Amygdala (tissue), 56 donors: Measurements from ENCODE around the gene IRF2BP2.

Source experiments
- DNase-seq, 56 donors: peaks; one replicate each; lab custom pipeline; 2025; lab: John Stamatoyannopoulos, UW

Gene IRF2BP2

DNA sequence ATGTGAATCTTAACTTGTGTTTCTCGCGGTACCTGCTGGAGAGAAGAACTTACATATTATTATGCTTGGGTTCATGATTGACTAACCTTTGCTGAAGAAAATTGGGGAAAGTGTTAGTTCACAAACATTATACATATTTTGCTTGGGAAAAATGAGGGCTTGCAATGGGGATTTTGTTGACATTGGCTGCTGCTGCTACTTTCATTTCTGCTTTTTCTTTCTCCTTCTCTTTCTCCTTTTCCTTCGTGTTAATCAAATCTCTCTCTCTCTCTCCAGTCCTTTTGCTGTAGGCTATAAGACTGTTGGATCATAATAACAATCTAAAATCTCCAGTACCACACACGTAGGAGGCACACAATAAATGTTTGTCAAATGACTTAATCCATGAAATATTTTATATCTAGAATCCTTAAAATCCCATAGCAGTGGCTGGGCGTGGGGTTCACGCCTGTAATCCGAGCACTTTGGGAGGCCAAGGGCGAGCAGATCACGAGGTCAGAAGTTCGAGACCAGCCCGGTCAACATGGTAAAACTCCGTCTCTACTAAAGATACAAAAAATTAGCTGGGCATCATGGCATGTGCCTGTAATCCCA lies 23.0 kb downstream of the IRF2BP2 start:
- no peak for DNase-seq

DNA sequence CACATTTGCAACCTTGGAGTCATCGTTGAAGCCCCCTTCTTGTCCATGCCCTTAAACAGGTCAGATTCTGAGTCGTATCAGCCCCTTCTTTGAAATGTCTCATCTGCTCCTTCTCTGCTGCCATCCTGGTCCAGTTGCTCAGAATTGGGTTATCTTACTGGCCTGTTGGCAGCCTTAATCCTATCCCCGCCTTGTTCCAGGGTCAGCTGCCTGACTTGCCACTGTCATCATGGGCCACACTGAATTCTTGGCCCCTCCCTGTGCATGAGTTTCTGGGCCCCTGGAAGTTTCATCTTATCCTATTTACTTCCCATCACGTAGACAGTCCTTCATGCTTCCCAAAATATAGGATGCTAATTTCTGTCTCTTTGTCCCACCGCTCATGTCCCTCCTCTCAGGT lies 23.7 kb downstream of the IRF2BP2 start:
- no peak for DNase-seq

DNA sequence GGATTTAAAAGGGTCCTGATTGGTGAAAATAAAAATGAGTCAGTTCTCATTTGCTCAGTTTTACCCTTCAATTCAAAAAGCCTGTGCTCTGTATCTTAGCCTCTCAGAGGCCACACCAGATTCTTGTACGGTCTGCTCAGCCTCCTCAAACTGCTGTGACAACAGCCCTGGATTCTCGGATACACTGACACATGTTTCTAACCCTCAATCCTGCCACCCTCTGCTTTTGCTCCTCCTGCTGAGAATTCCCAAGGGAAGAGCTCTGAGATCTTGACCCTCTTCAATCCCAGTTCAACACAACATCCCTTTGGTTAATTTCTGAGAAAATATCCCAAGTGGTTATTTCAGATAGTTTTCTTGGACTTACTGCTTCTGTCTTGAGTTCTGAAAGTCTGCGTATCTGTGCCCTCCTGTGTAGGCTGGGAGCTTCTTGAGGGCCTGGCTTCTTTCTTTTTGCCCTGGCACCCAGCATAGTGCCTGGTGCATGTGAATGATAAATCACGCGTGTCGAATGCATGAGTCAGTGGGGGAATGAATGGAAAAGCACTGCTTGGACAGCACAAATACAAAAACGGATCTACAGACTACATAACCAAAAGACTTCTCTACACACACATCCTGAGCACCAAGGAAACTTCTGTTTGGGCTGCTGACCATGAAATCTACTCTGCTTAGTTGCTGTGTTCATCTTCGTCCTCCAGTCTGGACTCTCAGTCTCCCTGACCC lies 24.5 kb downstream of the IRF2BP2 start:
- no peak for DNase-seq

DNA sequence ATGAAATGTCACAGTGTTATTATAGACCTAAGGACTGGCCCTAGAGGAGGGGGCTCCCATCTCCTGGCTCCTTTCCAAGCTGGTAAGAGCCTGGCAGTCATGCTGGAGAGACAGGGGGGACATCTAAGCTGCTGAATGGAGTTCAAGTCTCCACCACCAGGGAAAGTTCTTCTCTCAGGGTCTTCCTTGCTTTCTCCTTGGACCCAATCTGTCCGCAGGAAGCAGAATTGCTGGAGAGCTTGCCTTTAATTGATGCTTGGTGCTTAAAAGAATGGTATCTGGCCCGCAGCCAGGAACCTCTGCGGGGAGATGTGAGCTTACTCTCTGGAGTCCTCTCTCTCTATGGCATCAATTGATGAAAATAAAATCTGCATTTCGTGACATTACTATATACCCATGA lies 25.1 kb downstream of the IRF2BP2 start:
- DNase-seq, result peak in 8 of 56 donors; percentile 19 to 67 (median 28)

DNA sequence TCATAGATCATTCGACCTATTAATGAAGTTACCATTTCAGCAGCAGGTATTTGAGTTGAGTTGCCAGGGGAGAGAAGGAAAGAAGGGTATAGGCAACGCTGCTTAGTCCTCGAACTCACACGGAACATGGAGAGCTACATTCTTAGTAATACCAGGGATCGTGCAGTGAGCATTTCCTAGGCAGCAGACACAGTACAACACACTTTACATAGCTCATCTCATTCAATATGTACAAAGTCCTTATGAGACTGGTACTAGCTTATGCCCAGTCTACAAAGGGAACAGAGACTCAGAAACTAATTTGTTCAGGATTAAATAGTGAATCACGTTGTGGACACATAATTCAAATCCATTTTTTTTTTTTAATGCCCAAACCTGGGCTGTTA lies 25.6 kb downstream of the IRF2BP2 start:
- DNase-seq, result no peak

DNA sequence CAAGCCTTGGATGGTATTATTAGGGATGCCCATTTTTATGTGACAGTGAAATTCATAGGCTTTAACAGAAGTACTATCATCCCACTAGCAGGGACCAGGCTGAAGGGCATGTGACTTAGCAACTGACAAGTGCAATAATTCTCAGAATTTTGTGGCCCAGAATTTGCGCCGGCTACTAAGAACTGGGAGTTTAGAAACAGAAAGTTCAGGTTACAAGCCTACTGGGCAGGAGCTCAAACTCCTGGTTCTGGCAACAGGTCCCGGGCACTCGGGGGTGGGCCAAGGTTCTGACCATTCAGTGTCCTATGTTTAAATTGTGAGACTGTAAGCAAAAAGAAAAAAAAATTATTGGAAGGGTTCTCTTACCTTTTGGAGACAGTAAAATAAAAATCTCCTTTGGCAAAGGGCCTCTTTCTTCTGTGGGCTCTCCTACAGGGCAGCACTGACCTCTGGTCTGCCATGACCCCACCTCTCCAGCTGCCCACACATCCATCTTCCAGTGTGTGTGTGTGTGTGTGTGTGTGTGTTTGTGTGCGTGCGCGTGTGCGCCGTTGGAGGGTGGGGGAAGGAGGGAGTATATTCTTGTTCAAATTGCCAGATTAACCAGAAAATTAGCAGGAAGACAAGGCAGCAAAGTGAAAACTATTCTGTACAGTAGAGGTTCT lies 26.1 kb downstream of the IRF2BP2 start:
- DNase-seq, result peak in 15 of 56 donors; percentile 13 to 67 (median 33)

DNA sequence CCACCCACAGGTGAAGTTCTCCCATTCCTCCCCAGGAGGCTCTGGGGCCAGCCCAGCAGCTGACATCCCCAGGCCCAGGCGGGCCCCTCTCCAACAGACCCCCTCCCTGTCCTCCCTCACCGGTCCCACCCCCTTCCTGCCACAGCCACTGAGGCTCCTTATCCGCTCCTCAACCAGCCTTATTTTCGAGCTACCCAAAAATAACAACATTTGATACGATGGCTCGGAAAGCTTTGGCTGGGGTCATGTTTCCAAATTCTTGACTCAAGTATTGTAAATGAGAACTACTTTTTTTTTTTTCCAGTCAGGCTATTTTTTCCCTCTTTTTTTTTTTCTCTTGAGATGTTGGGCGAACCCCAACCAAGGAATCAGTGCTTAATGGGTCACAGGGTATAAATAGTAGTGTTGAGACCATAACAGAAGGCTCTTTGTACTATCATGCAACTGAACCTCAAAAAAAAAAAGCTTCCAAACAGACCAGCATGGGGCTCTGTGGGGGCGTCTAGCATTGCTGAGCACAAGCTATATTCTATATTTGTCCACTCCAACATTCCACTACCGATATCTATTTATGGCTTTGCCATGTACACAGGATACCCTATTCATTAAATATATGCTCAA lies 27.2 kb downstream of the IRF2BP2 start:
- peak in 2 of 56 donors; percentile 14 to 35 for DNase-seq

DNA sequence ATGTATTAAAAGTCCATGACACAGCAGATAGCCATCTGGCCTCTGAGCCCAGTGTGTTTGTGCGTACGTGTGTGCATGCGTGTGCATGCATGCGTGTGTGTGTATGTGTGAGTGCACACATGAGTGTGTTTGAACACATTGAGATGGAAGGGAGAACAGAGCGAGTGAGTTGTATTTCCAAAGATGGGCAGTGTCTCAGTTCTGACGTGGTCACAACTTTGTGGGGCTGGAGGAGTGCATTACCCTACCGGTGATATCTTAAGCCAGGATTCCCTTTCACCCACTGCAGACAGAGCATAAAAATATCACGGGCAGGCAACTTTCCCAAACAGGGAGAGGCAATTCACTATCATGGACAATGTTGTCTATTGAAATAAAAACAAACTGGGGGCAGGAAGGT lies 27.8 kb downstream of the IRF2BP2 start:
- DNase-seq, result no peak

DNA sequence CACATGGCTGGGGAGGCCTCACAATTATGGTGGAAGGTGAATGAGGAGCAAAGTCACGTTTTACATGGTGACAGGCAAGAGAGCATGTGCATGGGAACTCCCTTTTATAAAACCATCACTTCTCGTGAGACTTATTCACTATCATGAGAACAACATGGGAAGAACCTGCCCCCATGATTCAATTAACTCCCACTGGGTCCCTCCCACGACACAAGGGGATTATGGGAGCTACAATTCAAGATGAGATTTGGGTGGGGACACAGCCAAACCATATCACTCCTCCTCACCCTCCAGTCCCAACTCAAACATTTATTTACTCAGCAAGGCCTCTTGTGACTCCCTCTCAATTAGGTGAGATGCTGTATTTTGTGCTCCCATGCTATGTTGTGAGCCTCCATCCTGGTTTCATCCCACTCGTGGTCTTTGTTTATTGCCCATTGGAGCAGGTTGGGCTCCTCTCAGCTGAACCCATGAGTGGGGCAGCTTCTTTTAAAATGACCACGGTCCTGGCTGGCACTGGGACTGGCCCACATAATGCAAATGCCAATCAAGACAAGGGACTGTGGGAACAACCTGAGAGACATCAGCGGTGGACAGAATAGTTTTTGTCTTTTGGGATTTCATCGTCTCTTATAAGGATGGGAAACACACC lies 28.8 kb downstream of the IRF2BP2 start:
- DNase-seq, result no peak

DNA sequence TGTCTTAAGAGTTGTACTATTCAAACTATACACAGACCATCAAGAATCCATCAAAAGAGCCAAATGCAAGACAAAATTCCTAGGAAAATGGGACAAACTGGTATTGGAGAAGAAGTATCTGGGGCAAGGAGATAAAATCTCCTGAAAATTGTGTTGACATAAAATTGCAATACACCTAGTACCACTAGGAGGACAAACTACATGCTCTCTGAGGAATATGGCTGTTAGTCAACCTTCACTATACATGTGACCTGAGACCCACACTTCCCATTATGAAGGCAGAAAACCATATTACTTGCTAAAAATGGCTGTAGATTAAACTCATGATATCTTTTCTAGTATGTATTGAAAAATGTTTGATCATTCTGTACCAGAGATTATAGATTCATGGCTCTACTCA lies 30.0 kb downstream of the IRF2BP2 start:
- DNase-seq, result no peak

DNA sequence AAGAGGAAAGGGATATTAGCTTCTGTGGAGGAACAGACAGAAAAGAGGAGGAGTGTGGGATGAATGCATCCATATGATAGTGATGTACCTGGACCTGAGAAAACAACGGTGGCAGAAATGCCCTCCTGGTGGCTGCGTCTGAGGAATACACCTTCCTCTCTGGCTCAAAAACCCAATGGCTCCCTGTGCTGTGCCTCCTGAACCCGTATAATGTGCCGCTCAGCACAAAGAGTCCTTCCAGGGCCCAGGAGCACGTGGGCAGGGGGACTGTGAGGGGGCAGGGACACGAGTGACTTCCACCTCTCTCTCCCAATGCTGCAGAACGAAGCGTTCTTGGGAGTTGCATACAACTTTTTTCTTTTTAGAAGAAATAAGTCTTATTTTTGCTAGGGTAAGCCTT lies 31.2 kb downstream of the IRF2BP2 start:
- DNase-seq, result no peak

DNA sequence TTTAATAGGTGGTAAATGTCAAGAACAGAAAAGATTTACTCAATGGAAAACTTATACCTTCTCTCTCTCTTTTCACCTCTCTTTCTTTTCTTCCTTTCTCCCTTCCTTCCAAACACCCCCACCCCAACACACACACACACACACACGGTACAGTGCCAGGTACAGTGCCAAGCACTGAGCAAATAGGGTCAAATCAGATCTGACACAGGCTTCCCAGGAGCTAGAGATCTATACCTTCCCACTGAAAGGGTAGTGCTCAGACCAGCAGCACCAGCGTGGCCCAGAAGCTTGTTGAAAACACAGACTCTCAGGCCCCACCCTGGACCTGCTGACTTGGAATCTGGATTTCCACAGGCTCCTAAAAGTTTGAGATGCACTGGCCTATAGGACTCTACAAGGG lies 31.9 kb downstream of the IRF2BP2 start:
- DNase-seq, result no peak

DNA sequence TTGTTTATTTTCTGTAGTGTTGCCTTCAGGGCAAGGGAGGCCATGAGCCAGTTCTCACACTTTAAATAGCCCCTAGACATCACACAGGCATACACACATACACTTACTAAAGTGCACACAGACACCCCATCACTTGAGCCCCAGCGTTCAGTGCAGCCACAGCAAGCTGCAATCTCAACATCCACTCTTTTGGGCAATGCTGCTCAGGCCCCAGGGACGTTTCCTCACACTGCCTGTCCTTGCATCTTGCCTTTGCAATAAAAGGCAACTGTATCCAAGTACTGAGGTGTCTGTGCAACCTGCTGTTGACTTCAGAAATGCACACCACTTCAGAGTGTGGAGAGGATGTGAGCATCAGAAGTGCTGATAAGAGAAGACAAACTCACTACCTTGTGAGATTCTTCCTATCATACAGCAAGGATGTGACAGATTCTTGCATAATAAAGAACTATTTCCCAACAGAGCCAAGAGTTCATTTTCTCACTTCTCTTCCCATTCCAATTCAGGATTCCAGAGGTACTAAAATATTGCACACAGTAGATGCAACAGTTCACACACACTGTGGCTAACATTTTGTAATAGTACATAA lies 36.2 kb downstream of the IRF2BP2 start:
- DNase-seq, result no peak

DNA sequence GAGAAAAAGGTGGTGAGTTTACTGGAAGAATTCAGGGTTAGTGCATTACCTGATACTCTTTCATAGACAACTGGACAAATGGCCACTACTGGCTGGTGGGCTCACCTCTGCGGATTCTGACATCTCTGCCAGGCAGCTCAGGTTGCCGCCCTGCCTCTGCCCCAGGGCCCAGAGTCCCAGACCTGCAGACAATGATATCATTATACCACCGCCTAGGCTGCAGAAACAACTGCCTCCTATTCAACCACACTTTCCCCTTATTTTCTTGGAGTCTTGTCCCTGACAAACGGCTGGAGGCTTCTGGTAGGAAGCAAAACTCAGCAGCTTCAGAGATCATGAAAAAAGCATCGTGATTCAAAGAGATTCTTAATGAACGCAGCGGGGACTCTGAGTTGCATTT lies 37.0 kb downstream of the IRF2BP2 start:
- no peak for DNase-seq

DNA sequence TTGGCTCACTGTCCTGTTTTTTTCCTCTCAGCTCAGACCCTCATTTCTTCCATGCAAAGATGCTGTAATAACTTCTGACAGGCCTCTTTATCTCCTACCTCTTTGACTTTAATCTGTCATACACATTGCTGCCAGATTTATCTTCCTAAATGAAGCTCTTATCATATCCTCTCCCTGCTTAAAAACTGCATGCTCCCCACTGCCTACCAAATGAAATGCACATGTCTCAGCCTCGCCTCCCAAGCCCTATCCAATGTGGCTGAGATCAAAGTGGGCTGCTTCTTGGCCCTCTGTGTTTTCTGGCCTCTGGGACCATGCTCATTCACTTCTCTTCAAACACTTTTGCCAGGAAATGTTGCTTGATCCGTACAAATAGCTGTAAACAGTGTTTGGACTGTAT lies 38.3 kb downstream of the IRF2BP2 start:
- DNase-seq, result no peak

DNA sequence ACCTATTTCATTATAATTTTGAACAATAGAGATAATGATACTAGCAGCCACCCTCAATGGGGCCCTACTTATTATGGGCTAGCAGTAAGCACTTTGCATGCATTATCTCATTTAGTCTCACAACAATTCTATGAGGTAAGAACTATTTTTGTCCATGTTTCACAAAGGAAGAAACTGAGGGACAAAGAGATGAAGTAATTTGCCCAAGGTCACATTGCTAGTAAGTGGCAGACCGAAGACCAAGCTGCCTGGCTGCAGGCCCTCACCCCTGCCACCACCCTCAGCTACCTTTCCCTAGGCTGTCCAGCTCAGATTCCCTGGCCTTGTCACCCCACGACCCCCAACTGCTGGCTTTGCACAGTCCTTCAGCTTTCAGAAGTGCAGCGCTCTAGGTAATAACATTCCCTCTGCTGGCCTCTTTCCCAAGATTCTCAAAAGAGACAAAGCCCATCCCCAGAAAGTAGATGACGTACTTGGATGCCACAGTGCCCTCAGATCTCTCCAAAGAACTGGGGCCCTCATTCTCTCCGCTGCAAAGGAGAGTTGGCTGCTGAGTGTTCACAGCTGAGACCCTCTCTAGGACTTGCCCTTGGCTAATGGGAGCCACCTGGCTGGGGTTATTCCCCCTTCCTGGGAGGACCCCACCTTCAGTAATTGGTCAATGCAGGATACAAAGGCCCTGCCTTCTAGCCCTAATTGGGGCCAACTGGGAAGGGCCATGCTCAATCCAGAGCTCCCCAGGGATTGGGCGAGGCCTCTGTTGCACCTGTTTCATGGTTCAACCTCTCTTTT lies 39.5 kb downstream of the IRF2BP2 start:
- DNase-seq, result no peak

DNA sequence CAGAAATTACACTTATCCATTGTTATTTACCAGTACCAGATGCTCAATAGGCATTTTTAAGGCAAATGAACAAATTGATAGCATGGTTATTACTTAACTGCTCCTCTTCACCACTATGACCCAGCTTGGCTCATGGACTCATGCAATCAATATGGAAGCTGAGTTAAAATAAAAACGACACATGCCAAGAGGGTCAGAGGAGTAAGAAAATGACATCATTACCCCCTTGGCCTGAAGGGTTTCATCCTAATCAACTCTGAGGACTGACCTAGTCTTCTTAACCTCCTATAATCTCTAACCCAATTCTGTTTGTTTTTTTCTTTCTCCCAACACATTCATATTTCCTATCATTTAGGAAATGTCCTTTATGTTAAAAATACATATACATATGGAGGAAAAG lies 41.6 kb downstream of the IRF2BP2 start:
- no peak for DNase-seq

DNA sequence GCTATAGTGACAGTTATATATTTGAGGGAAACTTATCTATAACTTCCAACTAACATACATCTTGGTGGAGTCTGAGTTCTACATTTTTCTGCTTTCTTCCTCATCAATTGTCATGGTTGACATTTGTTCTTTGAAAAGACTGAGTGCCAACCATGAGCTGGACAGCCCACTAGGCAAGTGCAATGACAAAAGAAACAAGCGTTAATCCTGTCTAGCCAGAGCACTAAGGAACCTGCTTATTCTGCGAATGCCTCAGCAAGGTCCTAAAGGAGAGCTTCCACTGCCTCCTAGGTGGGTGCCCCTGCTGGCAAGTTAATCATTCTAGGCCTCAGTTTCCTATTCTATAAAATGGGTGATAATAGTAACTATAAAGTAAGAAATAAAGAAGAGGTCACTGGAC lies 44.8 kb downstream of the IRF2BP2 start:
- DNase-seq, result no peak

DNA sequence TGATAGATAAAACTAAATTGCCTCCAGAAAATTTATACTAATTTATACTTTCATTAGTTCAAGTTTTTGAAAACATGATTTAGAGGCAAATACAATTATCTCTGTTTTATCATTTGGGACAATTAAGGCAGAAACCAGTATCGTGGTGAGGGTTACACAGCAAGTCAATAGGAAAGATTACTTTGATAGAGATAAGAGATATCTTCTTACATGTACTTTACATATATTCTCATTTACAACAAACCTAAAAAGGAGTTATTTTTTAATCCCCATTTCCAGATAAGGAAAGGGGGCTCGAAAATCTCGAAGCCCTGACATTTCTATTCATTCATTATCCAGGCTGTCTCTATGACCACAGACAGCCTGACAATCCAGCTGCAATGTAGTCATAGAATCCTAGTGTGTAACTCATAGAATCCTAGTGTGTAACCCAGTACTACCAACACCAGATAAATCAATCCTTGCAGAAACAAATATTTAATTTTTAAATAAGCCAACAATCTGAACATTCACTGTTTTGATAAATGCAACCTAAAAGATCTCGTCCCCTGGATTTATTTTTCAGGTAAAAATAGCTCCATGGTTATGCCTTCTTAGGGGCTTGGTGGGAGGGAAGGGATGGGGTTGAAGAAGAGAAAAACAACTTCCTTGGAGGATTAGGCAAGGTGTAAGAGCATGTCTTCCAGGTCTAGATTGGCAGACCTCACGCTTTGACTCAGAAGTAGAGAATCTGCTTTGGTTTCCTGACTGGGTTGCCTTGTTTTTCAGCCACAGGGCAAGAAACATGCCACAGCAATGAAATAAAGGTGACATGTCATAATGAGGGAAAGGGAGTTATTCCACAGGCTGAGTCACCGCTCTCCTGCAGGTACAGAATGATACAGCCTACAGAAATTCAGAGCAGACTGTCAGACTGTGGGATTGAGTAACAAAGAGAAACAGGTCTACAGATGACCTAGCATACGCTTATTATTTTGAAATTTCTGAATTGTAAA lies 45.6 kb downstream of the IRF2BP2 start:
- no peak for DNase-seq
